ENCODE measurements around the gene ADRA2B.

GRCh38 chr2:96097951-96098823, 18.2 kb downstream of the ADRA2B start:
- TF ChIP-seq EZH2 (IDR thresholded peaks at IDR 0.05; ENCODE audit: borderline replicate concordance): no peak
- no peak for TF ChIP-seq CTCF (IDR thresholded peaks at IDR 0.05; ENCODE audit: poor library complexity)
